Stimulated activated naive CD8-positive, alpha-beta T cell treated with anti-CD3 and anti-CD28 coated beads, Interleukin-15, Interleukin-2, amounts not matched to agents 100 ng/mL and 50 ng/mL, for 24 hours (primary cell): Measurements from ENCODE around the gene SCMH1.
A peak's percentile ranks its signal among the peaks of the same experiment; 100 is the strongest.

Source experiments
- H3K27ac Mint-ChIP-seq: one replicate; pipeline ENCODE4 v1.8.0; 2021; ENCODE audit warnings: mild to moderate bottlenecking, mixed read lengths
- H3K27me3 Mint-ChIP-seq: one replicate; pipeline ENCODE4 v1.8.0; 2021; ENCODE audit warnings: mixed read lengths
- H3K36me3 Mint-ChIP-seq: one replicate; pipeline ENCODE4 v1.8.0; 2021; ENCODE audit warnings: low read depth, mixed read lengths
- H3K4me1 Mint-ChIP-seq: one replicate; pipeline ENCODE4 v1.8.0; 2021; ENCODE audit warnings: low read depth, mixed read lengths
- H3K4me3 Mint-ChIP-seq: one replicate; pipeline ENCODE4 v1.8.0; 2021; ENCODE audit warnings: mild to moderate bottlenecking, mixed read lengths
- H3K9me3 Mint-ChIP-seq: one replicate; pipeline ENCODE4 v1.8.0; 2021; ENCODE audit warnings: mixed read lengths

The SCMH1 gene

GRCh38 chr1:41241749-41242341 is at the start of gene SCMH1:
Gene SCMH1, minus strand, starts transcription at chr1:41242306. Its CDS starts 56,173 bp downstream, at chr1:41186133.
- H3K27ac Mint-ChIP-seq, result peak within 1 kb of the TSS; percentile 91
- H3K4me3 Mint-ChIP-seq, result peak within 1 kb of the TSS; percentile 89
- peaks cover 6% of the 10 kb centered on the region for H3K36me3 Mint-ChIP-seq
- peaks cover 17% of the 10 kb centered on the region for H3K27me3 Mint-ChIP-seq
- no peaks in the 10 kb centered on the region for H3K9me3 Mint-ChIP-seq
- H3K4me1 Mint-ChIP-seq, result peaks cover 30% of the 10 kb centered on the region

DNA sequence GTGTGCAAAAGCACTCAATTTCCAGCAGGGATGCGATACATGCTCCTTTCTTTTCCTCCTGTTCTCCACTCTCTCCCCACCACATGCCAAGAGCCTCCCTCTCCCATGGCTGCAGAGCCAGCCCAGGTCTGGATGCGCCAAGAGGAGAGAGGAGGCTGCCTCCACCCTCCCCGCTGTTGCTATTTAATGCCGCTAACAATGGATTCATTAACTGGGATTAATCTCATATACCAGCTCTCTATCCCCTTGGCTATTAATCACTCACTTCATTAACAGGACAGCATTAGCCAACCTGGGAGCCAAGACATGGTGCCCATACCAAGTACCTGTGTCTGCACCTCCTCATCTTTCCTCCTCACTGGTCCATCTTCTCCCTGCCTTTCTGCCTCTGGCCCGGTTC is 49.1 kb upstream of the SCMH1 start:
- Mint-ChIP-seq H3K36me3 (no peaks in the 10 kb centered on the region), H3K9me3 (no peaks in the 10 kb centered on the region), H3K4me3 (no peak overlapping the region), H3K4me1 (no peaks in the 10 kb centered on the region), H3K27me3 (peaks cover 44% of the 10 kb centered on the region), H3K27ac (no peak overlapping the region)

GRCh38 chr1:41289196-41289595 is 47.1 kb upstream of the SCMH1 start:
- H3K9me3 Mint-ChIP-seq, result no peaks in the 10 kb centered on the region
- no peak overlapping the region for H3K27ac Mint-ChIP-seq
- H3K36me3 Mint-ChIP-seq, result no peaks in the 10 kb centered on the region
- H3K4me1 Mint-ChIP-seq, result peaks cover 3% of the 10 kb centered on the region
- peaks cover 51% of the 10 kb centered on the region for H3K27me3 Mint-ChIP-seq
- no peak overlapping the region for H3K4me3 Mint-ChIP-seq

- Mint-ChIP-seq H3K27ac (no peak overlapping the region), H3K36me3 (no peaks in the 10 kb centered on the region), H3K4me3 (no peak overlapping the region), H3K27me3 (peaks cover 56% of the 10 kb centered on the region), H3K9me3 (no peaks in the 10 kb centered on the region), H3K4me1 (peaks cover 3% of the 10 kb centered on the region)
Measured at GRCh38 chr1:41286992-41287391, 44.9 kb upstream of the SCMH1 start.

- Mint-ChIP-seq H3K4me3 (no peak overlapping the region), H3K36me3 (no peaks in the 10 kb centered on the region), H3K9me3 (no peaks in the 10 kb centered on the region), H3K27me3 (peaks cover 54% of the 10 kb centered on the region), H3K4me1 (peaks cover 3% of the 10 kb centered on the region), H3K27ac (no peak overlapping the region)
Measured at GRCh38 chr1:41286486-41286885, 44.4 kb upstream of the SCMH1 start.

DNA sequence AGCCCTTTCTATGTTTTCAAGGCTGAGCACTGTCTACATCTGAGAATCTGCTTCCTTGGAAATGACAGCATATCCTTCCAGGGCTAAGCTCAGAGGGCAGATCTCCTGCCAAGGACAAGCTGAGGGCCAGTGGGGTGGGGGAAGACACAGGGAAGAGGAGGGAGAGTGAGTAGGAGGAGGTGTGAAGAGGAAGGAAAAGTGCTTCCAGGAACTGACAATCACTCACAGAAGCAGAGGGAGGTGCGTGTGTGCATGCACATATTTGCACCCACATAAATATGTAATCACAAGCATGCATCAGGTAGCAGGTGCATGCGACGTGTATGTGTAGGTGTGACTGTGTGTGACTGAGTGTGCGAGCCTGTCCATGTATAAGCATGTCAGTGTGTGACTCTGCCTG is 43.7 kb upstream of the SCMH1 start:
- Mint-ChIP-seq H3K27ac (no peak overlapping the region), H3K4me1 (peaks cover 3% of the 10 kb centered on the region), H3K4me3 (no peak overlapping the region), H3K27me3 (peaks cover 51% of the 10 kb centered on the region), H3K36me3 (no peaks in the 10 kb centered on the region), H3K9me3 (no peaks in the 10 kb centered on the region)

DNA sequence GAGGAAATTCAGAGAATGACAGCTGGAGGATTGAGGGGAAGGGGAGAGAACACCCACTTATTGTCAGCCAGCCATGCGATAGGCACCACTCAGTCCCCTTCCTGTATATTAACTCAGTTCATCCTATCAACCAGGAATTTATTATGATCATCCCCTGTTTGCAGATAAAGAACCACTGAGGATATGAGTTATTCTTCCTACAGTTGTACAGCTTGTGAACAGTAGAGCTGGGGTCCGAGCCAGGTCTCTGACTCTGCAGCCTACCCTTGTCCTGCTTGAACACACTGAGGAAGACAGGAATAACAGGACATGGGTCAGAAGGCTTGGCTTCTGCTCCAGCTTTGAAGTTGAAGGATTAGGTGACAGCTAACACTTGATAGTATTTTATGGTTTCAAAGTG is 42.0 kb upstream of the SCMH1 start:
- H3K4me1 Mint-ChIP-seq, result peaks cover 3% of the 10 kb centered on the region
- no peaks in the 10 kb centered on the region for H3K9me3 Mint-ChIP-seq
- H3K36me3 Mint-ChIP-seq, result no peaks in the 10 kb centered on the region
- H3K27ac Mint-ChIP-seq, result no peak overlapping the region
- no peak overlapping the region for H3K4me3 Mint-ChIP-seq
- H3K27me3 Mint-ChIP-seq, result peaks cover 43% of the 10 kb centered on the region

DNA sequence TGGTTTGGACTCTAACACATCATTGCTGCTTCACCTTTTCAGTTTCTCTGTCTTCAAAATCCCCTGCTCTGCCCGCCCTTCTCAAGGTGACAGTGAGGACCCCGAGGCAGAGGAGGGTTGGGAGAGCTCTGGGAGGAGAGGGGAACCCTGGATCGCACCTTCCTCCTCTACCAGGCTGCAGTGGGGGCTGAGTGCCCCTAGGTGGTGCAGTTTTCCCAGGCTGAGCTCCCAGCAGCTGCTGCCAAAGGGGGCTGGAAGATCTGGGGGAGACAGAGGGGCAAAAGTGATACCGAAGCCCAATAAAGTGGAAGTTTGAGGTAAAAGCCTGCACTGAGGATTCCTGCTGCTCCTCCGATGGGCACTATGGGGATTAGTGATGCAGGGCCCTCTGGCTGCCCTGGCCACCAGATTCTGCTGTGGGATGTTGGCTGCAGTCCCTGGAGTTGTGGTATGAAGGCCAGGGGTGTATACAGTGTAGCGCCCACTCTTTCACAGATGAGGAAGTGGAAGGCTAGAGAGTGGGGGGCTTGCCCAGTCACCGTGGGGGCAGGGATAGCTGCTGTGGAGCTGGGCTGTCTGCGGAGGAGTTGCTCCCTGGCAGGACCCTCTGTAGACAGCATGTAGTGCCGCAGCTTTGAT is 40.7 kb upstream of the SCMH1 start:
- Mint-ChIP-seq H3K9me3 (no peaks in the 10 kb centered on the region), H3K4me3 (no peak overlapping the region), H3K27ac (no peak overlapping the region), H3K27me3 (peaks cover 42% of the 10 kb centered on the region), H3K36me3 (no peaks in the 10 kb centered on the region), H3K4me1 (peaks cover 3% of the 10 kb centered on the region)

DNA sequence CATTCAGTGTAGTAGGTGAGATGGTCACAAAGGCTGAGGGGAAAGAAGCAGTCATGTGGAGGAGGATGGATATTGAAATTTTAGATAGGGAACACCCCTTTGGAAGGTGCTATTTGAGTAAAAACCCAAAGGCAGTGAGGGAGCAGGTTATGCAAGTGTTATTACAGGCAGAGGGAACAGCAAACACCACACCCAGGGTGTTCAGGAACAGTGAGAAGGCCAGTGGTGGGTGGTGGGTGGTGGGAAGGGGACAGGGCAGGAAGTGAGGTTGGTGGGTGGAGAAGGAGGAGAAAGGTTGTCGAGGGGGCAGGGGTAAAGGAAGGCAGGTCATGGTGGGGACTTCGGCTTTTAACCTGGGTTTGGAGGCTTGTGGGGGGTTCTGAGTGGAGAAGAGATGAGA is 39.2 kb upstream of the SCMH1 start:
- H3K27me3 Mint-ChIP-seq, result peaks cover 32% of the 10 kb centered on the region
- peaks cover 3% of the 10 kb centered on the region for H3K4me1 Mint-ChIP-seq
- H3K36me3 Mint-ChIP-seq, result no peaks in the 10 kb centered on the region
- no peaks in the 10 kb centered on the region for H3K9me3 Mint-ChIP-seq
- no peak overlapping the region for H3K27ac Mint-ChIP-seq
- H3K4me3 Mint-ChIP-seq, result no peak overlapping the region

DNA sequence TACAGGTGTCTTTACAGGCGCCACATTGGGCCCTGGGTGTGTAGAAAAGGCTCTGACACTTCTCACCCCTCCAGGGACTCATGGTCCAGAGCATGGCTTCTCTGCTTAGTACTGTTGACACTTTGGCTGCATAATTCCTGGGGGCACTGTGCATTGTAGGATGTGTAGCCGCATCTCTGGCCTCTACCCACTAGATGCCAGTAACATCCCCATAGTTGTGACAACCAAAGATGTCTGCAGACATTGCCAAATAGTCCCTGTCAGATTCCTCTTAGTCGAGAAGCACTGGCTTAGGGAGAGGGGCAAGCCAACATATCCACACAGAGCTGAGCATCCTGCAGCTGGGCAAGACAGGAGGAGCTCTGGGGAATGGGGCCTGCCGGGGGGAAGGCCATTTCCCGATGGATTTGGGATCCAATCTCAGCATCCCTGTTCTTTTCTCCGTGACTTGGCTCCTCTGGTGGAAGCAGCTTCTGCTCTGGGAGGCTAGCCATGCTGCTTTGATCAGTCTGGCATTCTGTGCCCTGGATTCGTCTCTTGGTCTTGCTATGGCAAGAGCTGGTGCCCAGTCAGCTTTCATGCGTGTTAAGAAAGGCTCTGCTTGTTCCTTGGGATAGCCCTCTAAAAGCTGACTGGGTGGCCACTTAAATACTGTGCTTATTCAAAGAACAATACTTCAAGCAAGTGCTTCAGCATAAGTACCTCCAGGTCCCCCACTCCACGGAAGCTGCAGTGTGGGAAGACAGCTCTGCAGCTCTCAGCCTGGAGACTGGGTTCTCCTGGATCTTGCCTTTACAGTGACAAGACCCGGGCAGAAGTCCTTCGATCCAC is 38.3 kb upstream of the SCMH1 start:
- Mint-ChIP-seq H3K27me3 (peaks cover 26% of the 10 kb centered on the region), H3K9me3 (no peaks in the 10 kb centered on the region), H3K27ac (no peak overlapping the region), H3K4me1 (no peaks in the 10 kb centered on the region), H3K36me3 (no peaks in the 10 kb centered on the region), H3K4me3 (no peak overlapping the region)

DNA sequence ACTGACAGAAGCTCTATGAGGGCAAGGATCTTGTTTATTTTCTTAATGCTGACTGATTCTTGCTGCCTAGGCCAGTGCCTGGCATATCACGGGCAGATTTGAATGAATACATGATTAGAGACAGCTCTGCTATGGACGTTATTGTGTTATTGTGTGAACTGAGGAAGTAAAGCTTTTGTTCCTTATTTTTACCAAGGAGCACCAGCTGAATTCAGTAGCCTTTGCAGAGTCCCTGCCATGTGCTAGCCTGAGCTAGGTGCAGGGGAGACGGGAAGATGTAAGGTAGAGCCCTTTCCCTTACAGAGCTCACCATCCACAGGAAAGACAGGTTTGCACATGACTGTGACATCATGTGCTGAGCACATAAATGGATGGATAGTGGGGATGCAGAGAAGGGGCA is 36.0 kb upstream of the SCMH1 start:
- H3K36me3 Mint-ChIP-seq, result no peaks in the 10 kb centered on the region
- no peaks in the 10 kb centered on the region for H3K9me3 Mint-ChIP-seq
- H3K27me3 Mint-ChIP-seq, result peaks cover 18% of the 10 kb centered on the region
- H3K4me3 Mint-ChIP-seq, result no peak overlapping the region
- no peaks in the 10 kb centered on the region for H3K4me1 Mint-ChIP-seq
- no peak overlapping the region for H3K27ac Mint-ChIP-seq

- Mint-ChIP-seq H3K36me3 (no peaks in the 10 kb centered on the region), H3K27me3 (peaks cover 13% of the 10 kb centered on the region), H3K27ac (no peak overlapping the region), H3K4me3 (no peak overlapping the region), H3K9me3 (no peaks in the 10 kb centered on the region), H3K4me1 (no peaks in the 10 kb centered on the region)
Measured at GRCh38 chr1:41277371-41277975, 35.4 kb upstream of the SCMH1 start.

DNA sequence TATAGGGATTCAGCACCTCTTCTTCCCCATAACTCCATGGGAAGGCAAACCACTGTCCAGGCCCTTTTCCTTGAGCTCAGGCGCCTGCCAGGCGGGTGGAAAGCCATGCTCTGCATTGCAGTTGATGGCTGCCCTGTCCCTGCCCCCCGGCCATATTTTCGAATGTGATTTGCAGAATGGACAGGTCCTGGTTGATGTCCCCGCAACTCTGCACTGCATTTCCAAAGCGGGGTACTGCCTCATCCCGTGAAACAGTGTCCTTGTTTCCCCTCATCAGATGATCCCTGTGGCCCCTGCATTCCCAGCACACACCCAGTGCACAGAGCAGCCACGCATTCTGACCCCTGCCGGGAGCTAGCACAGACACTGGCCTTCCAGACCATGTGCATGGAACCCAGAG is 33.7 kb upstream of the SCMH1 start:
- peaks cover 8% of the 10 kb centered on the region for H3K27me3 Mint-ChIP-seq
- H3K4me1 Mint-ChIP-seq, result no peaks in the 10 kb centered on the region
- no peak overlapping the region for H3K27ac Mint-ChIP-seq

DNA sequence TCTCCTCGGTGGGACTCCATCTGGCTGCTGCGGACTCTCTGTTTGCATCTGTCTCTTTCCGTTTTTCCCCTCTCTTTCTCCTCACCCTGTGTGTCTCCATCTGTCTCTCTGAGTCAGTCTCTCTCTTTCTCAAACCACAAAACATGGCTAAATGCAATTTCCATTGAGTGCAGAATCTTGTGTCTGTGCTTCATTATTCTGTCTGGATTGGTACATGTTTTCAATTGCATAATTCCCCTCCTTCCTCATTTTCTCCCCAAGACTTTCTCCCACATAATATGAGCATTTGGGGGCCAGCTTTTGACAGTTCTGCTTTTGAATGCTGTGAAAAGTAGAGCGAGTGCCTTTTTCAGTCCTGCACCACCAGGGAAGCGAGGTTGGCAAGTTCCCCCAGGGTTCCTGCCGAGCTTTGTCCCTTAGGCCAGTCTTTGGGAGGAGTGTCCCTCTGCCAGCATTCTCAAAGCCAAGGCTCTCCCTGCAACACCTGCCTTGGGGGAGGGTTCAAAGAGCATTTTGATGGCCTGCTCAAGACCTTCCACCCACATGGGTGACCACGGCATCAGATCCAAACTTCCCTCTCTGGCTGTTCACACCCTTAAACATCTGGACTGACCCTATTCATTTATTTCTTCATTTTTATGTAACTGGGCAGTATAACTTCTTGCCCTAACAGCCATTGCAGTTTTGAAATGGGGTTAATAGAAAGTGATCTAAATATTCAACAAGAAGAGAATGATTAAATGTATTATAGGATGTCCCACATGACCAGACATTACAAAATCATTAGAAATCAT is 32.8 kb upstream of the SCMH1 start:
- no peaks in the 10 kb centered on the region for H3K4me1 Mint-ChIP-seq
- H3K9me3 Mint-ChIP-seq, result no peaks in the 10 kb centered on the region
- no peak overlapping the region for H3K27ac Mint-ChIP-seq
- H3K27me3 Mint-ChIP-seq, result peaks cover 8% of the 10 kb centered on the region
- no peaks in the 10 kb centered on the region for H3K36me3 Mint-ChIP-seq
- H3K4me3 Mint-ChIP-seq, result no peak overlapping the region

More for the DNA sequence above, 33.7 kb upstream of the SCMH1 start:
- H3K9me3 Mint-ChIP-seq, result no peaks in the 10 kb centered on the region
- H3K4me3 Mint-ChIP-seq, result no peak overlapping the region
- H3K36me3 Mint-ChIP-seq, result no peaks in the 10 kb centered on the region
